SJSA1 (cell line): ENCODE results near the gene LRRC55. TPM values are rescaled to one million over a fixed set of nuclear protein-coding genes. Genes with fewer than 3 reads are reported as not detected.

ENCODE experiments used
- DNase-seq, 2 experiments: peaks; one replicate each; pipeline ENCODE4 v3.0.0-alpha.2; 2015 to 2020; ENCODE audit warnings: low spot score in 2 of 2, low read depth in 1 of 2
- H3K27ac ChIP-seq: fragments of 250-450 bp; sonication (Bioruptor Pico); 2 replicates; pipeline ENCODE4 v1.5.1; 2020; ENCODE audit warnings: mild to moderate bottlenecking, moderate library complexity
- H3K27me3 ChIP-seq: fragments of 250-450 bp; sonication (Bioruptor Pico); replicated peaks from 2 replicates; pipeline ENCODE4 v1.5.1; 2020; ENCODE audit warnings: mild to moderate bottlenecking, moderate library complexity
- H3K36me3 ChIP-seq: fragments of 250-450 bp; sonication (Bioruptor Pico); 2 replicates; pipeline ENCODE4 v1.5.1; 2020; ENCODE audit warnings: mild to moderate bottlenecking
- H3K4me1 ChIP-seq: fragments of 250-450 bp; sonication (Bioruptor Pico); replicated peaks from 2 replicates; pipeline ENCODE4 v1.6.1; 2021; ENCODE audit warnings: mild to moderate bottlenecking
- H3K4me3 ChIP-seq: fragments of 250-450 bp; sonication (Bioruptor Pico); 2 replicates; pipeline ENCODE4 v1.5.1; 2020; ENCODE audit warnings: mild to moderate bottlenecking
- H3K9me3 ChIP-seq: fragments of 250-450 bp; sonication (Bioruptor Pico); replicated peaks from 2 replicates; pipeline ENCODE4 v1.5.1; 2020; ENCODE audit warnings: mild to moderate bottlenecking
- total RNA-seq: library from RNA; depleted of rRNA; stranded (reverse); fragments of >200 nt; shearing (Covaris generic); gene quantifications from 2 replicates; pipeline ENCODE4 v1.2.3, GENCODE V29; 2014

The LRRC55 gene
- total RNA-seq, 1 experiment from 2014 or later, result not detected

GRCh38 chr11:57199330-57199729, 17.6 kb downstream of the LRRC55 start:
- DNase-seq, result no peak
- no peaks in the 10 kb centered on the region for H3K9me3 ChIP-seq
- H3K27ac ChIP-seq, result no peak overlapping the region
- peaks cover 20% of the 10 kb centered on the region for H3K27me3 ChIP-seq
- H3K4me1 ChIP-seq, result no peaks in the 10 kb centered on the region
- H3K4me3 ChIP-seq, result no peak overlapping the region
- H3K36me3 ChIP-seq, result no peaks in the 10 kb centered on the region

GRCh38 chr11:57200917-57201316, 19.2 kb downstream of the LRRC55 start:
- Histone ChIP-seq H3K9me3 (no peaks in the 10 kb centered on the region), H3K4me3 (no peak overlapping the region), H3K27ac (no peak overlapping the region), H3K36me3 (no peaks in the 10 kb centered on the region), H3K4me1 (no peaks in the 10 kb centered on the region), H3K27me3 (peaks cover 20% of the 10 kb centered on the region)
- no peak for DNase-seq

- no peak for DNase-seq
- Histone ChIP-seq H3K36me3 (no peaks in the 10 kb centered on the region), H3K9me3 (no peaks in the 10 kb centered on the region), H3K4me1 (no peaks in the 10 kb centered on the region), H3K27ac (no peak overlapping the region), H3K27me3 (peaks cover 20% of the 10 kb centered on the region), H3K4me3 (no peak overlapping the region)
These were observed 20.5 kb downstream of the LRRC55 start for GRCh38 chr11:57202281-57202680.

GRCh38 chr11:57203359-57203758, 21.6 kb downstream of the LRRC55 start:
- Histone ChIP-seq H3K9me3 (no peaks in the 10 kb centered on the region), H3K27me3 (peaks cover 20% of the 10 kb centered on the region), H3K4me1 (no peaks in the 10 kb centered on the region), H3K4me3 (no peak overlapping the region), H3K27ac (no peak overlapping the region), H3K36me3 (no peaks in the 10 kb centered on the region)
- no peak for DNase-seq

- no peak overlapping the region for H3K27ac ChIP-seq
- no peak overlapping the region for H3K4me3 ChIP-seq
- DNase-seq, result no peak
- H3K27me3 ChIP-seq, result peaks cover 20% of the 10 kb centered on the region
- H3K9me3 ChIP-seq, result no peaks in the 10 kb centered on the region
- no peaks in the 10 kb centered on the region for H3K4me1 ChIP-seq
- no peaks in the 10 kb centered on the region for H3K36me3 ChIP-seq
These were observed 22.2 kb downstream of the LRRC55 start for GRCh38 chr11:57203882-57204480.

- Histone ChIP-seq H3K9me3 (no peaks in the 10 kb centered on the region), H3K36me3 (no peaks in the 10 kb centered on the region), H3K4me3 (no peak overlapping the region), H3K27ac (no peak overlapping the region), H3K27me3 (peaks cover 20% of the 10 kb centered on the region), H3K4me1 (no peaks in the 10 kb centered on the region)
- peak in 1 of 2 experiments; percentile 16 for DNase-seq
These were observed 23.4 kb downstream of the LRRC55 start for GRCh38 chr11:57205041-57205641.

GRCh38 chr11:57207168-57207567, 25.4 kb downstream of the LRRC55 start:
- Histone ChIP-seq H3K27ac (no peak overlapping the region), H3K4me1 (no peaks in the 10 kb centered on the region; the same call in 1 of the 2 replicates), H3K9me3 (no peaks in the 10 kb centered on the region), H3K4me3 (no peak overlapping the region), H3K27me3 (peaks cover 10% of the 10 kb centered on the region), H3K36me3 (no peaks in the 10 kb centered on the region)
- no peak for DNase-seq

GRCh38 chr11:57210781-57211180, 29.0 kb downstream of the LRRC55 start:
- Histone ChIP-seq H3K4me1 (peaks cover 19% of the 10 kb centered on the region), H3K9me3 (no peaks in the 10 kb centered on the region), H3K36me3 (no peaks in the 10 kb centered on the region), H3K27ac (no peak overlapping the region), H3K4me3 (no peak overlapping the region), H3K27me3 (no peaks in the 10 kb centered on the region)
- no peak for DNase-seq

- Histone ChIP-seq H3K4me3 (no peak overlapping the region), H3K4me1 (peaks cover 24% of the 10 kb centered on the region), H3K9me3 (no peaks in the 10 kb centered on the region), H3K27ac (peak overlapping the region; percentile 13; the same call in 1 of the 2 replicates), H3K27me3 (no peaks in the 10 kb centered on the region), H3K36me3 (no peaks in the 10 kb centered on the region)
- DNase-seq, result no peak
These were observed 31.8 kb downstream of the LRRC55 start for GRCh38 chr11:57213342-57214097.

GRCh38 chr11:57214098-57214417, 32.3 kb downstream of the LRRC55 start:
- Histone ChIP-seq H3K36me3 (no peaks in the 10 kb centered on the region), H3K4me1 (peaks cover 24% of the 10 kb centered on the region), H3K27me3 (no peaks in the 10 kb centered on the region), H3K27ac (peak overlapping the region; percentile 45), H3K4me3 (no peak overlapping the region), H3K9me3 (no peaks in the 10 kb centered on the region)
- DNase-seq, result peak in 1 of 2 experiments; percentile 32

GRCh38 chr11:57214494-57214893, 32.7 kb downstream of the LRRC55 start:
- H3K4me1 ChIP-seq, result peaks cover 24% of the 10 kb centered on the region
- no peaks in the 10 kb centered on the region for H3K36me3 ChIP-seq
- H3K4me3 ChIP-seq, result no peak overlapping the region
- H3K27me3 ChIP-seq, result no peaks in the 10 kb centered on the region
- peak; percentile 71 to 74 for DNase-seq
- H3K27ac ChIP-seq, result peak overlapping the region; percentile 45
- H3K9me3 ChIP-seq, result no peaks in the 10 kb centered on the region

GRCh38 chr11:57216463-57216862, 34.7 kb downstream of the LRRC55 start:
- Histone ChIP-seq H3K4me3 (no peak overlapping the region), H3K36me3 (no peaks in the 10 kb centered on the region), H3K27ac (no peak overlapping the region), H3K4me1 (peaks cover 24% of the 10 kb centered on the region), H3K9me3 (no peaks in the 10 kb centered on the region), H3K27me3 (no peaks in the 10 kb centered on the region)
- DNase-seq, result no peak

GRCh38 chr11:57217053-57217452, 35.3 kb downstream of the LRRC55 start:
- no peaks in the 10 kb centered on the region for H3K36me3 ChIP-seq
- H3K4me1 ChIP-seq, result peaks cover 24% of the 10 kb centered on the region
- no peak overlapping the region for H3K27ac ChIP-seq
- no peaks in the 10 kb centered on the region for H3K27me3 ChIP-seq
- no peak overlapping the region for H3K4me3 ChIP-seq
- no peak for DNase-seq
- no peaks in the 10 kb centered on the region for H3K9me3 ChIP-seq

GRCh38 chr11:57219021-57219627, 37.4 kb downstream of the LRRC55 start:
- H3K4me1 ChIP-seq, result peaks cover 33% of the 10 kb centered on the region
- H3K27ac ChIP-seq, result no peak overlapping the region
- DNase-seq, result no peak
- H3K4me3 ChIP-seq, result no peak overlapping the region
- H3K27me3 ChIP-seq, result no peaks in the 10 kb centered on the region
- H3K9me3 ChIP-seq, result no peaks in the 10 kb centered on the region
- H3K36me3 ChIP-seq, result no peaks in the 10 kb centered on the region
